MM.1S (cell line): Measurements from ENCODE around the gene PXDC1.
"Not testable (repeated sequence)": the region's sequence is repeated elsewhere in the genome, so short reads cannot be mapped to it uniquely, and the experiment has no call there.

Source experiments
- DNase-seq: peaks from one replicate; pipeline ENCODE4 v3.0.0-alpha.2; 2015
- H2AFZ ChIP-seq: fragments of 300-600 bp; sonication (generic); 2 replicates; pipeline ENCODE4 v1.6.0; 2016; ENCODE audit warnings: antibody characterized with exemption, low read length
- H3F3A ChIP-seq: fragments of 300-600 bp; sonication (generic); 2 replicates; pipeline ENCODE4 v1.6.1; 2016; ENCODE audit warnings: mild to moderate bottlenecking, antibody characterized with exemption, low read length, moderate library complexity, mixed read lengths; ENCODE audit not compliant: insufficient read depth
- H3K27ac ChIP-seq: fragments of 300-600 bp; sonication (generic); 2 replicates; pipeline ENCODE4 v1.5.1; 2016; ENCODE audit warnings: mild to moderate bottlenecking, low read length
- H3K27me3 ChIP-seq: fragments of 300-600 bp; sonication (generic); replicated peaks from 2 replicates; pipeline ENCODE4 v1.6.0; 2016; ENCODE audit warnings: low read length; ENCODE audit not compliant: insufficient read depth
- H3K36me3 ChIP-seq: fragments of 300-600 bp; sonication (generic); replicated peaks from 2 replicates; pipeline ENCODE4 v1.6.1; 2016; ENCODE audit warnings: mild to moderate bottlenecking, low read length, mixed read lengths; ENCODE audit not compliant: insufficient read depth
- H3K4me1 ChIP-seq: fragments of 300-600 bp; sonication (generic); 2 replicates; pipeline ENCODE4 v1.6.1; 2016; ENCODE audit warnings: low read length, mixed read lengths
- H3K4me2 ChIP-seq: fragments of 300-600 bp; sonication (generic); 2 replicates; pipeline ENCODE4 v1.6.0; 2016; ENCODE audit warnings: low read depth, low read length
- H3K4me3 ChIP-seq: fragments of 300-600 bp; sonication (generic); 2 replicates; pipeline ENCODE4 v1.5.1; 2016; ENCODE audit warnings: low read length, mixed read lengths
- H3K79me2 ChIP-seq: fragments of 300-600 bp; sonication (generic); 2 replicates; pipeline ENCODE4 v1.6.1; 2016; ENCODE audit warnings: mixed run types, low read length, mixed read lengths
- H3K9ac ChIP-seq: fragments of 300-600 bp; sonication (generic); 2 replicates; pipeline ENCODE4 v1.6.1; 2016; ENCODE audit warnings: low read length, mixed read lengths
- H3K9me2 ChIP-seq: fragments of 300-600 bp; sonication (generic); replicated peaks from 2 replicates; pipeline ENCODE4 v1.6.1; 2016; ENCODE audit warnings: mild to moderate bottlenecking, low read length, mixed read lengths; ENCODE audit not compliant: insufficient read depth
- H3K9me3 ChIP-seq: fragments of 300-600 bp; sonication (generic); replicated peaks from 2 replicates; pipeline ENCODE4 v1.6.1; 2016; ENCODE audit warnings: mild to moderate bottlenecking, low read length, mixed read lengths; ENCODE audit not compliant: insufficient read depth
- H4K20me1 ChIP-seq: fragments of 300-600 bp; sonication (generic); 2 replicates; pipeline ENCODE4 v1.6.1; 2016; ENCODE audit warnings: mild to moderate bottlenecking, low read length, moderate library complexity, mixed read lengths; ENCODE audit not compliant: insufficient read depth
- CTCF ChIP-seq: fragments of 300-600 bp; sonication (generic); IDR thresholded peaks from 2 replicates; pipeline ENCODE4 v1.5.1; 2016; ENCODE audit warnings: antibody characterized with exemption, low read length, mixed read lengths
- EZH2 ChIP-seq: fragments of 300-600 bp; sonication (generic); optimal IDR thresholded peaks from 2 replicates; pipeline ENCODE3; 2017; ENCODE audit warnings: low read depth, mild to moderate bottlenecking, antibody characterized with exemption, low read length, mixed read lengths
- EZH2phosphoT487 ChIP-seq: fragments of 300-600 bp; sonication (generic); IDR thresholded peaks from 2 replicates; pipeline ENCODE4 v1.6.1; 2018; ENCODE audit warnings: antibody characterized with exemption, low read length

The PXDC1 gene

GRCh38 chr6:3775386-3775785 lies 23.9 kb upstream of the PXDC1 start:
- DNase-seq: no peak
- TF ChIP-seq EZH2 (no peak), CTCF (no peak), EZH2phosphoT487 (no peak)
- Histone ChIP-seq H3K27ac (no peak overlapping the region), H3K27me3 (no peaks in the 10 kb centered on the region), H3K9me2 (no peaks in the 10 kb centered on the region), H4K20me1 (no peaks in the 10 kb centered on the region), H3K9me3 (no peaks in the 10 kb centered on the region), H3K4me1 (no peaks in the 10 kb centered on the region), H3F3A (no peaks in the 10 kb centered on the region), H3K9ac (no peak overlapping the region), H3K36me3 (no peaks in the 10 kb centered on the region), H3K4me3 (no peak overlapping the region), H3K79me2 (no peaks in the 10 kb centered on the region), H3K4me2 (no peak overlapping the region), H2AFZ (no peak overlapping the region)

- H3K27me3 ChIP-seq: no peaks in the 10 kb centered on the region
- H3K79me2 ChIP-seq: no peaks in the 10 kb centered on the region
- H3K9ac ChIP-seq: no peak overlapping the region
- no peak overlapping the region for H3K4me2 ChIP-seq
- H4K20me1 ChIP-seq: no peaks in the 10 kb centered on the region
- DNase-seq: no peak
- no peaks in the 10 kb centered on the region for H3K9me3 ChIP-seq
- H3K36me3 ChIP-seq: no peaks in the 10 kb centered on the region
- no peak overlapping the region for H3K27ac ChIP-seq
- no peaks in the 10 kb centered on the region for H3F3A ChIP-seq
- no peak overlapping the region for H3K4me3 ChIP-seq
- H3K4me1 ChIP-seq: no peaks in the 10 kb centered on the region
- H3K9me2 ChIP-seq: no peaks in the 10 kb centered on the region
- H2AFZ ChIP-seq: no peak overlapping the region
- TF ChIP-seq CTCF: no peak
- no peak for TF ChIP-seq EZH2phosphoT487
- no peak for TF ChIP-seq EZH2
These were observed 22.3 kb upstream of the PXDC1 start for GRCh38 chr6:3773678-3774298.

DNA sequence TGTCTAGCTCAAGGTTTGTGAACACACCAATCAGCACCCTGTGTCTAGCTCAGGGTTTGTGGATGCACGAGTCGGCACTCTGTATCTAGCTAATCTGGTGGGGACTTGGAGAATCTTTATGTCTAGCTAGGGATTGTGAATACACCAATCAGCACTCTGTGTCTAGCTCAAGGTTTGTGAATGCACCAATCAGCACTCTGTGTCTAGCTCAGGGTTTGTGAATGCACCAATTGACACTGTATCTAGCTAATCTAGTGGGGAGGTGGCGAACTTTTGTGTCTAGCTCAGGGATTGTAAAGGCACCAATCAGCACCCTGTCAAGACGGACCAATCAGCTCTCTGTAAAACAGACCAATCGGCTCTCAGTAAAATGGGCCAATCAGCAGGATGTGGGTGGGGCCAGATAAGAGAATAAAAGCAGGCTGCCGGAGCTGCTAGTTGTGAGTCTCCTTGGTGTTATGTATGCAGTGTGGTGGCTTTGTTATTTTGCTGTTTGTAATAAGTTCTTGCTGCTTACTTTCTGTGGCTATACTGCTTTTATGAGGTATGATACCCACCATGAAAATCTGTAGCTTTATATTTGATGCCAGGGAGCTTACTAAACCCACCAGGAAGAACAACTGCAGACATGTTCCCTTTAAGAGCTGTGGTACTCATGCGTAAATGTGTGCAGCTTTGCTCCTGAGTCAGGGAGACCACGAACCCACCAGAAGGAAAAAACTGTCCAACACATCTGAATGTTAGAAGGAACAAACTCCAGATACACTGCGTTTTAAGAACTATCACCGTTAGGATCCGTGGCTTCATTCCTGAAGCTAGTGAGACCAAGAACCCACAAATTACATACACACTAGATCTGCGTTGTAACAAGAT lies 20.9 kb upstream of the PXDC1 start:
- not testable (repeated sequence) for H3K9me2 ChIP-seq, H3F3A ChIP-seq, H3K9ac ChIP-seq, H3K4me3 ChIP-seq, DNase-seq, H3K27me3 ChIP-seq, H3K9me3 ChIP-seq, H3K4me1 ChIP-seq, H3K4me2 ChIP-seq, H3K36me3 ChIP-seq, H3K27ac ChIP-seq, H4K20me1 ChIP-seq, H3K79me2 ChIP-seq, H2AFZ ChIP-seq
